B cell (primary cell): ENCODE measurements around the gene TET2.

Experiments used
- EZH2 ChIP-seq: IDR thresholded peaks from 2 replicates; pipeline ENCODE4 v1.6.1; 2012; ENCODE audit warnings: borderline replicate concordance, low read depth, mild to moderate bottlenecking, moderate library complexity, low read length; ENCODE audit not compliant: insufficient read depth, poor library complexity, severe bottlenecking
- TF ChIP-seq, protein P1 (sequence below): fragments of 200-600 bp; IDR thresholded peaks from one replicate; pipeline ENCODE4 v1.8.0; 2022; ENCODE audit warnings: antibody characterized with exemption, mild to moderate bottlenecking

DNA sequence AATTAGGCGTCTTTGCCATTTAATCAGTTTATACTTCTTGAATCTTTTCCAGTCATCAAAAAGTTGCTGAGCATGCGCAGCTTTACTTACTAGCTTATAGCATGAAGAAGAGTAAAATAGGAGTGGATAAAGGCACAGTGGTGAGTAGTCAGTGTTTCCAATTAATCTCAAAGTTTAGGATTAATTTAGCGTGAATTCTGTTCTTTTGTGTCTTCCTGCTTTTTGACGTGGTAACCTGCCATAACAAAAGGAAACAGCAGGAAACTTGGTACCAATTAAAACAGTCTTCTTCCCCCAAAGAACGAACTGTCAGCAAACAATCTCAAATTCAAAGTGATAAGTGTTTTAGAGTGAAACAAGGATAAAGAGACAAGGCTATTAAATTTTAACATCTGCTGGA lies 61.9 kb downstream of the TET2 start:
- TF ChIP-seq, protein P1, sequence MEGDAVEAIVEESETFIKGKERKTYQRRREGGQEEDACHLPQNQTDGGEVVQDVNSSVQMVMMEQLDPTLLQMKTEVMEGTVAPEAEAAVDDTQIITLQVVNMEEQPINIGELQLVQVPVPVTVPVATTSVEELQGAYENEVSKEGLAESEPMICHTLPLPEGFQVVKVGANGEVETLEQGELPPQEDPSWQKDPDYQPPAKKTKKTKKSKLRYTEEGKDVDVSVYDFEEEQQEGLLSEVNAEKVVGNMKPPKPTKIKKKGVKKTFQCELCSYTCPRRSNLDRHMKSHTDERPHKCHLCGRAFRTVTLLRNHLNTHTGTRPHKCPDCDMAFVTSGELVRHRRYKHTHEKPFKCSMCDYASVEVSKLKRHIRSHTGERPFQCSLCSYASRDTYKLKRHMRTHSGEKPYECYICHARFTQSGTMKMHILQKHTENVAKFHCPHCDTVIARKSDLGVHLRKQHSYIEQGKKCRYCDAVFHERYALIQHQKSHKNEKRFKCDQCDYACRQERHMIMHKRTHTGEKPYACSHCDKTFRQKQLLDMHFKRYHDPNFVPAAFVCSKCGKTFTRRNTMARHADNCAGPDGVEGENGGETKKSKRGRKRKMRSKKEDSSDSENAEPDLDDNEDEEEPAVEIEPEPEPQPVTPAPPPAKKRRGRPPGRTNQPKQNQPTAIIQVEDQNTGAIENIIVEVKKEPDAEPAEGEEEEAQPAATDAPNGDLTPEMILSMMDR: no peak
- no peak for TF ChIP-seq EZH2
